ENCODE measurements around the gene WNT10A. TPM values are rescaled to one million over a fixed set of nuclear protein-coding genes. Genes with fewer than 3 reads are reported as not detected.
A peak's percentile ranks its signal among the peaks of the same experiment; 100 is the strongest.

WNT10A gene
- total and polyA plus RNA-seq, 12 donors, result 0.01 to 0.56 (median 0.18) TPM; not detected in 8

GRCh38 chr2:218859556-218859987 is 21.1 kb upstream of the WNT10A start, which contains the start of gene WNT6:
WNT6 (plus strand) TSS chr2:218859805; CDS start chr2:218860038, 233 bp downstream.
- intact Hi-C loops (cut with DNase I), result loop anchor here in 2 of 10 donors (10.0 kb wide), 1 partner anchor 295 kb away; no protein-coding TSS in a partner anchor
- no peak for DNase-seq
- Histone ChIP-seq H3K27me3 (peaks cover 8 to 98% (median 85%) of the 10 kb centered on the region in 7 donors), H3K27ac (peak within 1 kb of the TSS in 3 of 10 donors; percentile 19 to 39 (median 19)), H3K4me3 (peak within 1 kb of the TSS; percentile 24 to 54 (median 42)), H3K4me1 (peaks cover 5 to 32% (median 16%) of the 10 kb centered on the region in 9 donors), H3K9me3 (no peaks in the 10 kb centered on the region), H3K36me3 (no peaks in the 10 kb centered on the region)
- 0 to 1% methylated on average over 46 to 64 of the region's 64 CpGs for WGBS, 2 donors
- TF ChIP-seq CTCF (IDR thresholded peaks at IDR 0.05), result no peak
- ATAC-seq, result peak in 2 of 8 donors; percentile 15 to 29

- 1 to 3% methylated on average over 47 of the region's 47 CpGs for WGBS, 2 donors
- H3K27ac ChIP-seq, result peak overlapping the region in 3 of 10 donors; percentile 19 to 39 (median 19)
Measured at GRCh38 chr2:218859988-218860831, 20.4 kb upstream of the WNT10A start.

GRCh38 chr2:218860950-218861381 is 19.7 kb upstream of the WNT10A start:
- intact Hi-C loops (cut with DNase I), result no loop called here
- DNase-seq (peak; percentile 67 to 68), ATAC-seq (peak; percentile 60 to 85 (median 80))
- peak overlapping the region; percentile 24 to 54 (median 42) for H3K4me3 ChIP-seq
- H3K27ac ChIP-seq, result no peak overlapping the region
- WGBS, 2 donors, result 1 to 5% methylated on average over 21 of the region's 21 CpGs
- no peaks in the 10 kb centered on the region for H3K36me3 ChIP-seq
- H3K27me3 ChIP-seq, result peaks cover 8 to 96% (median 82%) of the 10 kb centered on the region in 7 donors
- TF ChIP-seq CTCF (IDR thresholded peaks at IDR 0.05), result no peak
- H3K4me1 ChIP-seq, result peaks cover 5 to 32% (median 16%) of the 10 kb centered on the region in 9 donors
- H3K9me3 ChIP-seq, result no peaks in the 10 kb centered on the region

More at GRCh38 chr2:218859988-218860831, 20.4 kb upstream of the WNT10A start:
- DNase-seq (no peak), ATAC-seq (no peak)
- peaks cover 5 to 32% (median 16%) of the 10 kb centered on the region in 9 donors for H3K4me1 ChIP-seq
- no peaks in the 10 kb centered on the region for H3K9me3 ChIP-seq
- no peak for TF ChIP-seq CTCF (IDR thresholded peaks at IDR 0.05)
- no peaks in the 10 kb centered on the region for H3K36me3 ChIP-seq
- peak overlapping the region; percentile 24 to 54 (median 42) for H3K4me3 ChIP-seq
- intact Hi-C loops (cut with DNase I), result loop anchor here in 2 of 10 donors (10.0 kb wide), 1 partner anchor 295 kb away; no protein-coding TSS in a partner anchor
- peaks cover 8 to 97% (median 85%) of the 10 kb centered on the region in 7 donors for H3K27me3 ChIP-seq

- DNase-seq, result no peak
- no peak overlapping the region for H3K27ac ChIP-seq
- intact Hi-C loops (cut with DNase I), result no loop called here
- H3K9me3 ChIP-seq, result no peaks in the 10 kb centered on the region
- no peak overlapping the region for H3K4me3 ChIP-seq
- TF ChIP-seq CTCF (IDR thresholded peaks at IDR 0.05), result no peak
- no peak for ATAC-seq
- H3K36me3 ChIP-seq, result no peaks in the 10 kb centered on the region
- 50 to 58% methylated on average over 7 of the region's 7 CpGs for WGBS, 2 donors
- H3K27me3 ChIP-seq, result peaks cover 8 to 96% (median 86%) of the 10 kb centered on the region in 7 donors
- H3K4me1 ChIP-seq, result peaks cover 5 to 32% (median 16%) of the 10 kb centered on the region in 9 donors
Measured at GRCh38 chr2:218861645-218862318, 18.9 kb upstream of the WNT10A start.
